HL-60 (cell line): ENCODE measurements around the gene XRRA1.

Experiments
- DNase-seq, 2 experiments: peaks; one replicate each; pipeline ENCODE4 v3.0.0-alpha.2; 2010 to 2020; ENCODE audit warnings: low read depth in 1 of 2, low spot score in 1 of 2
- H3K27ac ChIP-seq: fragments of 250-450 bp; sonication (Bioruptor Pico); replicated peaks from 2 replicates; pipeline ENCODE4 v1.5.1; 2020; ENCODE audit warnings: mild to moderate bottlenecking, moderate library complexity
- H3K27me3 ChIP-seq: fragments of 250-450 bp; sonication (Bioruptor Pico); 2 replicates; pipeline ENCODE4 v1.5.1; 2021; ENCODE audit warnings: mild to moderate bottlenecking, moderate library complexity; ENCODE audit not compliant: insufficient read depth, poor library complexity, severe bottlenecking
- H3K4me3 ChIP-seq: replicated peaks from 2 replicates; pipeline ENCODE4 v1.5.1; 2011; ENCODE audit warnings: mild to moderate bottlenecking, control low read depth, low read length; ENCODE audit not compliant: insufficient read depth
- CTCF ChIP-seq: IDR thresholded peaks from one replicate; pipeline ENCODE4 v1.5.1; 2011; ENCODE audit warnings: low read length, control low read depth, inconsistent platforms; ENCODE audit not compliant: insufficient read depth
- GABPA ChIP-seq: IDR thresholded peaks from 2 replicates; pipeline ENCODE4 v1.6.1; 2012; ENCODE audit warnings: low read depth
- POLR2AphosphoS5 ChIP-seq: IDR thresholded peaks from 2 replicates; pipeline ENCODE4 v1.6.1; 2012; ENCODE audit warnings: low read depth
- REST ChIP-seq: IDR thresholded peaks from 2 replicates; pipeline ENCODE4 v1.6.1; 2012; ENCODE audit warnings: low read depth; ENCODE audit not compliant: insufficient replicate concordance
- SPI1 ChIP-seq: IDR thresholded peaks from 2 replicates; pipeline ENCODE4 v1.6.1; 2012; ENCODE audit warnings: low read depth, mild to moderate bottlenecking, borderline replicate concordance

XRRA1 gene

GRCh38 chr11:74820763-74821162 is 128.1 kb downstream of the XRRA1 start:
- TF ChIP-seq POLR2AphosphoS5 (no peak), CTCF (no peak), SPI1 (no peak)
- Histone ChIP-seq H3K27ac (no peak overlapping the region), H3K4me3 (no peak overlapping the region), H3K27me3 (no peaks in the 10 kb centered on the region)
- no peak for DNase-seq

DNA sequence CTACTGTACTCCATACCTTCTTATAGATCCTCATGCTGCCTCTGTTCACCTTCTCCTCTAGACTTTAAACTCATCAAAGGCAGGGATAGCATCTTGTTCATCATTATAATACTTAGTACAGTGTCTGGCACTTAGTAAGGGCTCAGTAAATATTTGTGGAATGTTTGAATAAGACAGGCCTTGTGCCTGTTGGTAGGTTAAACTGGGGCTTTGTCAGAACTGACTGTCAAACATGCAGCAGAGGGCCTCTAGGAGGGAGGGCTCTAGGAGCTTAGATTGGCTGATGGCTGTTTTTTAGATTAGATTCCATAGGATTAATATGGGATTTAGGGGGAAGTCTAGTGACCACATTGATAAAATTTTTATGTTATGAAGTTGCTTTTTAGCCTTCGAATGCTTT is 129.5 kb downstream of the XRRA1 start:
- no peaks in the 10 kb centered on the region for H3K27me3 ChIP-seq
- no peak for DNase-seq

DNA sequence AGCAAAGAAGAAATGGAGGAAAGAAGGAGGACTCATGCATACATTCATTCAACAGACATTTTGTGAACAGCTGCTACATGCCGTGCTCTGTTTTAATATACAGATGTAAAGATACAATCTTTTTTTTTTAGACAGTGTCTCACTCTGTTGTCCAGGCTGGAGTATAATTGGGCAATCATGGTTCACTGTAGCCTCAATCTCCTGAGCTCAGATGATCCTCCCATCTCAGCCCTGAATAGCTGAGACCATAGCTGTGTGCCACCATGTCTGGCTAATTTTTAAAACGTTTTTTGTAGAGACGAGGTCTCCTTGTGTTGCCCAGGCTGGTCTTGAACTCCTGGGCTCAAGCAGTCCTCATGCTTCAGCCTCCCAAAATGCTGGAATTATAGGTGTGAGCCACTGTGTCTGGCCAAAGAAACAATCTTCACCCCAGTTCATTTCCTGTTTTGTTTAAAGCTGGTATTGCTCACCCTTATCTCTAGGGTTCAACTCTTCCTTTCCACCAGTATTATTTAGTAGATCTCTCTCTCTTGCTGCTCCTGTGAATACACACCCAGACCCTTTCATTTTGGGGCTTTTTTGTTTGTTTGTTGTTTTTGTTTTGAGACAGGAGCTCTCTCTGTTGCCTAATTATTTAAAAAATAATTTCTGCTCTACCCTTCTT is 130.5 kb downstream of the XRRA1 start:
- DNase-seq: no peak
- no peak for TF ChIP-seq SPI1
- TF ChIP-seq REST: no peak
- no peak for TF ChIP-seq POLR2AphosphoS5

More for the DNA sequence above, 129.5 kb downstream of the XRRA1 start:
- Histone ChIP-seq H3K4me3 (no peak overlapping the region), H3K27ac (no peak overlapping the region)
- TF ChIP-seq CTCF: no peak
- no peak for TF ChIP-seq SPI1
- TF ChIP-seq REST: no peak
- TF ChIP-seq GABPA: no peak
- no peak for TF ChIP-seq POLR2AphosphoS5

GRCh38 chr11:74816664-74817063 is 132.2 kb downstream of the XRRA1 start:
- TF ChIP-seq GABPA (no peak), CTCF (no peak), REST (no peak), SPI1 (no peak), POLR2AphosphoS5 (no peak)

More for the DNA sequence above, 130.5 kb downstream of the XRRA1 start:
- no peaks in the 10 kb centered on the region for H3K27me3 ChIP-seq
- no peak overlapping the region for H3K4me3 ChIP-seq
- no peak overlapping the region for H3K27ac ChIP-seq

More at GRCh38 chr11:74816664-74817063, 132.2 kb downstream of the XRRA1 start:
- Histone ChIP-seq H3K27me3 (no peaks in the 10 kb centered on the region), H3K27ac (no peak overlapping the region), H3K4me3 (no peak overlapping the region)
- no peak for DNase-seq
